Glutamatergic neuron (in vitro differentiated cells): ENCODE data around the gene APP. TPM values are rescaled to one million over a fixed set of nuclear protein-coding genes. Genes with fewer than 3 reads are reported as not detected.

Experiments
- DNase-seq: peaks from one replicate; pipeline ENCODE4 v3.0.0; 2022
- H3K27ac Mint-ChIP-seq: one replicate; pipeline ENCODE4 v1.8.0; 2020; ENCODE audit warnings: mild to moderate bottlenecking, mixed read lengths, inconsistent platforms; ENCODE audit not compliant: unreplicated experiment
- H3K27me3 Mint-ChIP-seq: one replicate; pipeline ENCODE4 v1.8.0; 2020; ENCODE audit warnings: mild to moderate bottlenecking, moderate library complexity, mixed read lengths, inconsistent platforms; ENCODE audit not compliant: unreplicated experiment
- H3K36me3 Mint-ChIP-seq: one replicate; pipeline ENCODE4 v1.8.0; 2020; ENCODE audit warnings: mild to moderate bottlenecking, mixed read lengths, inconsistent platforms; ENCODE audit not compliant: unreplicated experiment
- H3K4me1 Mint-ChIP-seq: one replicate; pipeline ENCODE4 v1.8.0; 2020; ENCODE audit warnings: mild to moderate bottlenecking, low read depth, mixed read lengths, inconsistent platforms; ENCODE audit not compliant: unreplicated experiment
- H3K4me3 Mint-ChIP-seq: one replicate; pipeline ENCODE4 v1.8.0; 2020; ENCODE audit warnings: mild to moderate bottlenecking, mixed read lengths, inconsistent platforms; ENCODE audit not compliant: unreplicated experiment
- H3K9me3 Mint-ChIP-seq: one replicate; pipeline ENCODE4 v1.8.0; 2020; ENCODE audit warnings: mild to moderate bottlenecking, moderate library complexity, mixed read lengths, inconsistent platforms; ENCODE audit not compliant: unreplicated experiment
- total RNA-seq: library from RNA; stranded (reverse); fragmentation: NEBNext Ultra II Directional; extraction: Animal tissue kit (Norgen Biotek cat#: 25700); gene quantifications from one replicate; pipeline ENCODE4 v1.2.1, GENCODE V29; 2021; ENCODE audit not compliant: unreplicated experiment
- TF ChIP-seq, protein P1 (sequence below): fragments of 200-600 bp; sonication (generic); IDR thresholded peaks from one replicate; pipeline ENCODE4 v1.5.0; 2021; ENCODE audit not compliant: partially characterized antibody, unreplicated experiment

The APP gene
- total RNA-seq, 1 donor from 2014 or later, result 735 TPM

DNA sequence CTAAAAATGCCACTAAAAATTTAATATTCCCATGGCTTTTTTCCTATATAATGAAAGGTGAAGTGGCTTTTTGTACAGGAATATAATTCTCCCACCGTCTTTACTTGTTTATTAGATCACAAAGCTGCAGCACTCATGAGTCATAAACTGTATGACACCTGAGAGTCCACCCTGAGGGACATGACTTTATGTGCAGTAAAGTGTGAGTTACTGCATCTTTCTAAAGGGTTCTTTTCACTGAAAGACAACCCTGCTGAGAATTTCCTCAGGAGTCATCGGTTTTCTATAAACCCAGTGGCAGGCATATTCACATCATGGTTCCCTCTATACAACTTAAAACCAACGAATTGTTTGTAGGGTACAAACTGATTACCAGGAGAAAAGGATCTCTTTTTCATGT lies 77.4 kb downstream of the APP start:
- H3K36me3 Mint-ChIP-seq, result no peaks in the 10 kb centered on the region
- no peak overlapping the region for H3K4me3 Mint-ChIP-seq
- peaks cover 22% of the 10 kb centered on the region for H3K4me1 Mint-ChIP-seq
- peaks cover 2% of the 10 kb centered on the region for H3K9me3 Mint-ChIP-seq
- TF ChIP-seq, protein P1, sequence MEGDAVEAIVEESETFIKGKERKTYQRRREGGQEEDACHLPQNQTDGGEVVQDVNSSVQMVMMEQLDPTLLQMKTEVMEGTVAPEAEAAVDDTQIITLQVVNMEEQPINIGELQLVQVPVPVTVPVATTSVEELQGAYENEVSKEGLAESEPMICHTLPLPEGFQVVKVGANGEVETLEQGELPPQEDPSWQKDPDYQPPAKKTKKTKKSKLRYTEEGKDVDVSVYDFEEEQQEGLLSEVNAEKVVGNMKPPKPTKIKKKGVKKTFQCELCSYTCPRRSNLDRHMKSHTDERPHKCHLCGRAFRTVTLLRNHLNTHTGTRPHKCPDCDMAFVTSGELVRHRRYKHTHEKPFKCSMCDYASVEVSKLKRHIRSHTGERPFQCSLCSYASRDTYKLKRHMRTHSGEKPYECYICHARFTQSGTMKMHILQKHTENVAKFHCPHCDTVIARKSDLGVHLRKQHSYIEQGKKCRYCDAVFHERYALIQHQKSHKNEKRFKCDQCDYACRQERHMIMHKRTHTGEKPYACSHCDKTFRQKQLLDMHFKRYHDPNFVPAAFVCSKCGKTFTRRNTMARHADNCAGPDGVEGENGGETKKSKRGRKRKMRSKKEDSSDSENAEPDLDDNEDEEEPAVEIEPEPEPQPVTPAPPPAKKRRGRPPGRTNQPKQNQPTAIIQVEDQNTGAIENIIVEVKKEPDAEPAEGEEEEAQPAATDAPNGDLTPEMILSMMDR, result no peak
- no peak overlapping the region for H3K27ac Mint-ChIP-seq
- H3K27me3 Mint-ChIP-seq, result peaks cover 2% of the 10 kb centered on the region
- no peak for DNase-seq

DNA sequence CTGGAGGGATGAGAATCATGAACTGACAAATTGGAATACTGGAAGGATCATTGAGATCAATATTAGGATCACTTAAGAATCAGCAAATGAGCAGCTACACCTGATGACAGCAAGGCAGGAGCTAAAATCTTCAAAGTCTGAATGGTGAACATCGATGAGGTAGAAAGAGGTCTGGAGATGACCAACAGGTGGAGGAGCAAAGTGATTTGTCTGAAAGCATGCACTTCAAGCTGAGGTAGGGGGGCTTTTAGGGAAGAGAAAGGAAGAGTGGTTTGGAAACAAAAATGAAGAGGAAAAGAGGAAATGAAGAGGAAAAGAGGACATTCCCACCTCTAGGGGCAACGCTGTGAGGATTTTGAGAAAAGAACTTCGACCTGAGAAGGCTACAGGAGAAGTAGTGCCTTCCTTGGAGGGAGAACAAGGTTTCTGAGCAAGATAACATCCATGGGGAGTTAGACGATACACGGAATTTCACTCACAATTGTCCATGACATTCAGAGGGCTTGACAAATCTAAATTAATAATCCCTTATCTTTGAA lies 79.0 kb downstream of the APP start:
- no peak overlapping the region for H3K4me3 Mint-ChIP-seq
- H3K27me3 Mint-ChIP-seq, result peaks cover 5% of the 10 kb centered on the region
- DNase-seq, result no peak
- peaks cover 2% of the 10 kb centered on the region for H3K9me3 Mint-ChIP-seq
- TF ChIP-seq, protein P1, result no peak
- H3K4me1 Mint-ChIP-seq, result peaks cover 17% of the 10 kb centered on the region
- H3K36me3 Mint-ChIP-seq, result no peaks in the 10 kb centered on the region
- no peak overlapping the region for H3K27ac Mint-ChIP-seq

DNA sequence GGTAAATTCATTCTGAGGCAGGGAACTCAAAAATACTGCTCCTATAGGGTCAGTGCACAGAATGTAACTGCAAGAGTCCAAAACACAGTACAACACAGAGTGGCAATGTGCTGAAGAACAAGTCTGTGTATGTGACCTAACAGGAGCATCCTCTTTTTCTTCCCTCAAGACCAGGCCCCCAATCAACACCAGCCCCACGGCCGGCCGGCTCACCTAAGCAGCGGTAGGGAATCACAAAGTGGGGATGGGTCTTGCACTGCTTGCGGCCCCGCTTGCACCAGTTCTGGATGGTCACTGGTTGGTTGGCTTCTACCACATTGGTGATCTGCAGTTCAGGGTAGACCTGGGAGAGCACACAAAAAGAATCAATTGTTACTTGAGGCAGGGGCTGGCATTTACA lies 80.8 kb downstream of the APP start:
- no peaks in the 10 kb centered on the region for H3K36me3 Mint-ChIP-seq
- TF ChIP-seq, protein P1, result no peak
- H3K27me3 Mint-ChIP-seq, result peaks cover 5% of the 10 kb centered on the region
- no peak overlapping the region for H3K27ac Mint-ChIP-seq
- peaks cover 26% of the 10 kb centered on the region for H3K4me1 Mint-ChIP-seq
- no peak overlapping the region for H3K4me3 Mint-ChIP-seq
- DNase-seq, result no peak
- H3K9me3 Mint-ChIP-seq, result no peaks in the 10 kb centered on the region

DNA sequence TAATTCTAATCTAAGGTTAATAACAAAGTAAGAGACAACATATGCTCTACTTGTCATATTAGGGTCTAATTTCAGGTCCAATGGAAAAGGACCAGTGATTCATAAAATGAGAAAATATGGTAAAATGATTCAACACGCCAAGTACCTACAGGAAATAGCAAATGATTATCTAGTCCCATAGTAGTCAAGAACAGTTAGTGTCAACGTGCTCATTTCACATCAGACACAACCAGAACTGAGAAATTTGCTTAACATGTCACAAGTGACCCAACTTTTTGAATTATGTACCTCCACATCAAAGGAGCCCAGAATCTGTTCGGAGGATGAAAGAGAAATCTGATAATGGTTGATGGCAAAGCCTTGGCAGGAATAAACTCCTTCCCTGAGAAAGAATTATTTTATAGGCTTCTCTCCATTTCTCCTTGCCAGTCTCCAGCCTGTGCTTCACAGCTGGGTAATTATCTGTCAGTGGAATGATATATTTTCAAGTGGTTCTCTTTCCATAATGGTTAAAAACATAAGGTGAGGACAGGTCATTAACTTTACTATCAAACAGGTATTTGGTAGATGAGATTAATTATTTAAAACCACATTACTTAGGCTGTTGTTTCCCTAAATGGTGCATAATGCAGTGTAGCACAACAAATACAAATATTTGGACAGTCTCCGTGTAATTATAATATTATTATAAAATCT lies 83.2 kb downstream of the APP start:
- no peak overlapping the region for H3K27ac Mint-ChIP-seq

DNA sequence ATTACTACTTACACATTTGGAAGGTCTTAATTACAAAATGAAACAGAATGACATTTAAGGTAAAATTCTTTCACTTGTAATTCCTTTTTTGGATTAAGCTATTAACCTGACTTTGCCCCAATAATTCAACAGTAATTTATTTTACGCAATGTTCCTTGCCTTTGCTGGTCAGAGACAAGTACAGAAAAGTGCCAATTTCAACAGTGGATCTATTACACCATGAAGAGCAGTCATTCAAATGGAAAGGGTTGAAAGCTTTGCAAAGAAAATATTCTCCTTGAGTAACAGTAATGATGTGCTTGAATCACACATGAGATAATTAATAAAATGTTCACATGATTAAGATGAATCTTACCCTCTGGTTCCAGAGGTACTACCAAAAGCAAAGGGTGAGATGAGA lies 84.7 kb downstream of the APP start:
- Mint-ChIP-seq H3K27ac (no peak overlapping the region), H3K27me3 (peaks cover 5% of the 10 kb centered on the region), H3K4me1 (peaks cover 28% of the 10 kb centered on the region), H3K4me3 (no peak overlapping the region), H3K36me3 (no peaks in the 10 kb centered on the region), H3K9me3 (peaks cover 2% of the 10 kb centered on the region)
- TF ChIP-seq, protein P1, result no peak
- no peak for DNase-seq

More for the DNA sequence above, 83.2 kb downstream of the APP start:
- Mint-ChIP-seq H3K27me3 (peaks cover 4% of the 10 kb centered on the region), H3K4me3 (no peak overlapping the region), H3K9me3 (no peaks in the 10 kb centered on the region), H3K4me1 (peaks cover 23% of the 10 kb centered on the region), H3K36me3 (no peaks in the 10 kb centered on the region)
- no peak for DNase-seq
- TF ChIP-seq, protein P1, result no peak
